NCI-H446 treated with DMSO at 0.1 percent for 48 hours (cell line): ENCODE results near the gene TNFRSF13B.

ENCODE experiments used
- DNase-seq: peaks from one replicate; lab custom pipeline; 2025; lab: John Stamatoyannopoulos, UW

TNFRSF13B gene

DNA sequence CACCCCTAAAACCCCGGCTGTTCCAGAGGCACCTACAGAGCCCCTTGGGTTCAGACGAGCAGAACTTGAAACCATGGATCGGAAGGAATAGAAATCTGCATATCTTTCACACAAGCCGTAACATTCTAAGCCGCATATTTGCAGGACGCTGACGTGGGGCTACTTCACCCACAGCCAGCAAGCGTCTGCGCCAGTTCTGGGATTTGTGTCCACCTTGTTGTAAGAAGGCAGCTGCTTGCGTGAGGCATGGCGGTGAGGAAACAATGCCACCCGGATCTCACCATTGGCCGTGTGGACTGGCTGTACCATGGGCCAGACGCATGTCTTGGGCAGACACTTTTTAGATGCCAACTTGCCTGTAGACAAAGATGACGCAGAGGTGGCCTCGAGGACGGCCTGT lies 34.5 kb downstream of the TNFRSF13B start:
- DNase-seq, result no peak

DNA sequence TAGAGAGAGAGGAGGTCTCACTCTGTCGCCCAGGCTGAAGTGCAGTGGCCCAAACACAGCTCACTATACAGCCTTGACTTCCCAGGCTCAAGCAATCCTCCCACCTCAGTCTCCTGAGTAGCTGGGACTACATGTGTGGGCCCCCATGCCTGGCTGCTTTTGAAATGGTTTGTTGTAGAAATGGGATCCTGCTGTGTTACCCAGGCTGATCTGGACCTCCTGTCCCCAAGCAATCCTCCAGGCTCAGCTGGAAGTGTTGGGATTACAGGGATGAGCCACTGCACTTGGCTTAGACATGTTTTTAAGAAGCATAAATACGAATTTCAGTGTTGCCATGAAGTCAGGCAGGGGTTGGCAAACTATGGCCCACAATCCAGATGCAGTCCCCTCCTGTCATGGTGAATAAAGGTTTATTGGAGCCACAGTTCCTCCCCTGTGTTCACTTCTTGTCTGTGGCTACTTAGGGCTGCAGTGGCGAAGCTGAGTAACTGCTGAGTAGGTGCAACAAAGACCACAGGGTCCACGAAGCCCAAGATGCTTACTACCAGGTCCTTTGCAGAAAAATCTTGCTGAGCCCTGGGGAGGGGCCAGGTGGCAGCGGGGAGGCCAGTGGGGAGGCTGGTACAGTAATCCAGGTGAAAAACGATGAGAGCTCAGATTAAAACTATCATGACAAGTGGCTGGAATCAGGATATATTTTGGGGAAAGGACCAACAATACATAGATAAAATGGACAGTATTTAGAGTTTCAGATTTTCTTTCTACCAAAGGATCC lies 35.2 kb downstream of the TNFRSF13B start:
- no peak for DNase-seq

DNA sequence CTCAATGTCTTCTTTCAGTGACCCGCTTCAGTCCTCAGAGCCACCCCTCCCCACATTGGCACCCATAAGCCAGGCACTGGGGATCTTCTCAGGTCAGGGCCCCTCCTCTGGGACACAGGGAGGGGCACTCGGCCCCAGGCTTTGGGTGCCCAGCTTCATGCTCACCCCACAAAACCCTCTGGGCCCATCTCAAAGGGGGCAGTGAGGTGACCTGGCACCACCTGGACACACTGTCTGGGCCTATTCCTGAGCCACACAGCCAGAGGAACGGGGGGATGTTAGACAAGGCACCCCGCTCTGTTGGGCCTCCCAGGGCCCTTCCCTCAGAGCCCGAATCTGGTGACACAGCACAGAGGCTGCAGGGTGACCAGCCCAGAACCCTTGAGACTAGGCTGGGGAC lies 36.1 kb downstream of the TNFRSF13B start:
- no peak for DNase-seq

DNA sequence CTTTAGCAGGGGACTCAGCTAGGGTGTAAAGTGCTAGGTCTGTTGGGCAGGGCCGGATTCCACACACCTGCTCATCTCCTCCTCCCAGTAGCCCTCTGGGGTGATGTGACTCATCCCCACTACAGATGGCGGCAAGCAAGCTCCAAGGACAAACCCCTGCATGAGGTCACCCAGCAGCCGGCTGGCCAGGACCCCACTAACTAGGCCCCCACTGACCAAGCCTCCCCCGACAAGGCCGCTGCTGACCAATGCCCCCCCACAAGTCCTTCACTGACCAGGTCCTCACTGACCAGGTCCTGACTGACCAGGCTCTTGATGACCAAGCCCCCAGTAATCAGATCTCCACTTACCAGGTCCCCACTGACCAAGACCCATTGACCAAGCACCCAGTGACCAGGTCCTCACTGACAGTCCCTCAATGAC lies 36.7 kb downstream of the TNFRSF13B start:
- DNase-seq, result no peak

DNA sequence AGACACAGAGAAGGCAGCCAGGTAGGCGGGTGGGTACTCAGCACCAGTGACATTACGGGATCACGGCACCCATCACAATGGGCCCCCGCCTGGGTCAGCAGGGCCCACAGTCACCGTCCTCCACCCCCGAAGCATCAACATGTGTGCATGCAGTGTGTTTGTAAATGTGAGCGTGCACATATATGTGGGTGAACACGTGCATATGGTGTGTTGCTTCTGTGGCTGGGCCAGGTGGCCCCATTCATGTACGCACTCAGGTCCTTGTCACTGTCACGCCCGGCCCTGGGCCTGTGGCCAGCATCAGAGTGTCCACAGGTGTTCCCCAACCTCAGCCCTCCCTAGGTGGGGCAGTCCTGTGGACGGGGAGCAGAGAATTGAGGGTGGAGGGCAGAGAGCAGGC lies 37.1 kb downstream of the TNFRSF13B start:
- no peak for DNase-seq

DNA sequence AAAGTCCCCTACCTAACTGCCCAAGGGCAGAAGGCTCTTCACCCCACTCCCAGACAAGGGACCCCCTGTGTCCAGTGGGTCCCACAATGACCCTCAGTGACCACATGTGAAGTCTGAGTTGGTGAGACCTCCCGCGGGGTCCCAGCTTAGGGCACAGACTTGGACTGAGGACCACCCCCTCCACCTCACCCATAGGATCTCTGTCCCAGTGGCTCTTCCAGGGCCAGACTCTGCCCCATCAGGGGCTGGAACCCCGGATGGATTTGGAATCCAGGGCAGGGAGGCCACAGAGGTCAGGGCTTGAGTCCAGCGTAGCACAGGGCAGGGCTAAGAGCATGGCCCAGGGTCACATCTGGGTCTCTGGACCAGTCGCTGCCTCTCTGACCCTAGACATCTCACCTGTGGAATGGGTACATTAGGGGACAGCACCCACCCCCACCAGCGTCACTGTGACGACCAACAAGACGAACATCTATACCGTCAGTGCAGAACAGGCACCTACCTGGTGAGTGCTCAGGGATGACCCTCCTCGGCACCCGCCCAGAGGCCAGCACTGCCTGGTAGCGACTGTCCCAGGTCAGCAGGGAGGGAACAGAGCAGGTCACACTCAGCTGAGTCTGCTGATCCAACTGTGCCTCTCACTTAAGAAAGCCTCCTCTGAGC lies 37.7 kb downstream of the TNFRSF13B start:
- DNase-seq, result no peak

DNA sequence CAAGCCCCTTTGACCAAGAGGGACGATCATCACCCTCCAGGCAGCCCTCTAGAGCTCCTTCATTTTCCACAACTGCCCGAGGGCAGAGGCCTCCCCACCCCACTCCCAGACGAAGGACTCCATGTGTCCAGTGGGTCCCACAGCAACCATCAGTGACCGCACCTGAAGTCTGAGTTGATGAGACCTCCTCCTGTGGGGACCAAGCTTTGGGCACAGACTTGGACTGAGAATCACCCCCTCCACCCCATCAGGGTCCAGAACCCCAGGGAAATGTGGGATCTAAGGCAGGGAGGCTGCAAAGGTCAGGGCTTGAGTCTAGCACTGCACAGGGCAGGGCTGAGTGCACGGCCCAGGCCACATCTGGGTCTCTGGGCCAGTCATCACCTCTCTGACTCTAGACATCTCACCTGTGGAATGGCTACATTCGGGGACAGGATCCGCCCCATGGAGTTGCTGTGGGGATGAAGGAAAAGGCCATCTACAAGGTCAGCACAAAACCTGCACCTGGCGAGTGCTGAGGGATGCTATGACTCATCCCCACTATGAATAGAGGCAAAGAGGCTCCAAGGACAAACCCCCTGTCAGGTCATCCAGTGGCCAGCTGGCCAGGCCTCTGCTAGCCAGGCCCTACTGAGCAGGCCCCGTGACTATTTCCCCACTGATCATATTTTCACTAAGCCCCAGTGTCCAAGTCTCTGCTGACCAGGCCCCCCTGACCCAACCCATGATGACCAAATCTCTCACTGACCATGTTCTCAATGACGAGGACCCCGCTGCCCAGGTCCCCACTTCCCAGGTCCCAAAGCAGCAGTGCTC lies 38.4 kb downstream of the TNFRSF13B start:
- no peak for DNase-seq

DNA sequence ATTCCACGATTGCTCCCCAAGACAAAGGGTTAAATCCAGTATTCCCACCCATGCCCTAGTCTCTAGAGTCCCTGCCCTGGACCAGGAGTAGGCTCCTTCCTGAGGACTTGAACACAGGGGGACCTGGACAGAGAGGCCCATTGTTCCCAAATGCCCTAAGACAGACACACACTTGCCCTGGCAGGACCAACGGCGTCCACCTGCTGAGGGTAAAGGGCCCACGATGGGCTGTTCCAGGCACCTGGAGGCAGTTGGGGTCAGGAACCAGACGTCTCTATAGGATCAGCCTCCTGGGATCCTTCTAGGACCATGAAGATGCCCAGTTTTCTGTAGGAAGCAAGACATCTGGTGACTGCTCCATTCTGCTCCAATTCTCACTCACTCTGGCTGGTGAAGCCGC lies 39.3 kb downstream of the TNFRSF13B start:
- DNase-seq, result no peak

DNA sequence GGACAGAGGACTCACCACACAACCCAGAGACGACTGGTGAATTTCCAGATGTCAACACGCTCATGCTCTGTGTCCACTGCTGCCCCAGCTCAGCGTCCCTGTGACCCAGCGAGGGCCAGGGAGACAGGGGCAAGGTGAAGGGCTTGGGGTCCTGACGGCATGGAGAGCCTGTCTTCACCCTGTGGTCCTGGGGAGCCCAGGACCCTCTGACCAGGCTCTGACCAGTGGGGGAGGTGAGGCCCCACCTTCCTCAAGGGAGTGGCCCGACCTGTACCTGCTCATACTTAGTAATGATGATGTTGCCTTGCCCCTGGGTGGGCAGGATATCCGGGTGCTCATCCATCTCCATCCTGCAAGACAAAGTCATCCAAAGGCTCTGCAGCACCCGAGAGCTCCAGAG lies 39.8 kb downstream of the TNFRSF13B start:
- DNase-seq, result no peak

DNA sequence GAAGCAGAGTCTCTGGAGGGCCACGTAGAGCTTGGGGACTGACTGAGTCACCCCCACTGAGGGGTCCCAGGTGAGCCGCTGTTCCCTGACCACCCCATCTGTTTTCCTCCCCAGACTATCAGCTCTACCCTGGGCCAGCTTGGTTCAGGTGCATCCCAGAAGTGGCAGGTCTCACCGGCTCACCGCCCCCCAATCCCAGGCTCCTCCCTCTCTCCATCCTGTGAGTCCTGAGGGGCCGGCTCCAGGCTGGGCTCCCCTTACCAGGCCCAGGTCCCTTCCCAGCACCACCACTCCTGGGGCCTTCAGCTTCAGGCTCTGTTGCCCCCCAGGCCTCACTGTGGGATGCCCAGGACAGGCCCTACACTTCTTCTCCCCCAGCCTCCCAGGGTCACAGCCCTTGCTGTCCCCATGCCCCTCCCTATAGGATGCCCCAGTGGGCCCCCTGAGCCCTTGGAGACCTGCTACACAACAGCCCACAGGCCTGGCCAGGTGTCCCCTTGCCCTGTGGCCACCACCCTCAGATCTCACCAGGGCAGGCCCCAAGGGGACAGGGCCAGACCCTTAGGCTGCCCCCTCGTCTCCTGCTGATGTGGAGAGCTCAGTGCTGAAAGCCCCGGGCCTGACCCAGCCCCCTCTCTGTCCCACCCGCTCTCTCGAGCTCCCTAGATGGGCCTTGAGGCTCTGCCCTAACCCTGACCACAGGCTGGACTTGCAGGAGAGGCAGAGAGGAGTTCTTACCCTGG lies 40.4 kb downstream of the TNFRSF13B start:
- no peak for DNase-seq

DNA sequence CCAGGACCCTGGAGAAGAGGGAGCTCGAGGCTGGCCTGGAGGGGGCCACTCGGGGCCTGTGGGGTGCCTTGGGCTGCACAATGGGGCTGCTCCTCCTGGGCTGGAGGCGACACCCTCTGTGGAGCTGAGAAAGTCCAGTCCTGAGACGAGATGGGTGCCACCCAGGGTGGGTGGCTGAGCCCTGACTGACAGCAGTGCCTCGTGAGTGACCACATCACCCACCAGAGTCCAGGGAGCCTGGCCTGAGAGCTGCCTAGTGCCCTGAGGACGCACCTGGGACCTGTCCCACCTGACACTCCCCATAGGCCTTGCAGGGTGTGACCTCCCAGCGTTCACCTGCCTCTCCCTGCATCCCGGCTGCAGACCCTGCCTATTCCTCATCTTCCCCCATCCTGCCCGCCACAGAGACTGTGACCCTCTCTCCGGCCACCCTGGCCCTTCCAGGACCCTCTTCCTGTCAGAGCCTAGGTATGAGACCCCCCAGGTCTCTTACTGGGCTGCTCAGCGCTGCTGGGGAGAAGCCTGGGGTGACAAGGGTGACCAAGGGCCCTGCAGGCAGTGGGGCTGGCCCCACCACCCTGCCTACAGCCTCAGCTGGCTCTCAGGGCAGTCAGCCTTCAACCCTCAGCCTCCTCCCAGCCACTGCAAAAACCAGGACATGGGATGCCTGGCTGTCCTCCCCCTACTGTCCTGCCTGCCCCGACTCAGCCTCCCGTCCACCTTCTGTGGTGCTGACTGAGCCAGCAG lies 41.2 kb downstream of the TNFRSF13B start:
- DNase-seq, result no peak

DNA sequence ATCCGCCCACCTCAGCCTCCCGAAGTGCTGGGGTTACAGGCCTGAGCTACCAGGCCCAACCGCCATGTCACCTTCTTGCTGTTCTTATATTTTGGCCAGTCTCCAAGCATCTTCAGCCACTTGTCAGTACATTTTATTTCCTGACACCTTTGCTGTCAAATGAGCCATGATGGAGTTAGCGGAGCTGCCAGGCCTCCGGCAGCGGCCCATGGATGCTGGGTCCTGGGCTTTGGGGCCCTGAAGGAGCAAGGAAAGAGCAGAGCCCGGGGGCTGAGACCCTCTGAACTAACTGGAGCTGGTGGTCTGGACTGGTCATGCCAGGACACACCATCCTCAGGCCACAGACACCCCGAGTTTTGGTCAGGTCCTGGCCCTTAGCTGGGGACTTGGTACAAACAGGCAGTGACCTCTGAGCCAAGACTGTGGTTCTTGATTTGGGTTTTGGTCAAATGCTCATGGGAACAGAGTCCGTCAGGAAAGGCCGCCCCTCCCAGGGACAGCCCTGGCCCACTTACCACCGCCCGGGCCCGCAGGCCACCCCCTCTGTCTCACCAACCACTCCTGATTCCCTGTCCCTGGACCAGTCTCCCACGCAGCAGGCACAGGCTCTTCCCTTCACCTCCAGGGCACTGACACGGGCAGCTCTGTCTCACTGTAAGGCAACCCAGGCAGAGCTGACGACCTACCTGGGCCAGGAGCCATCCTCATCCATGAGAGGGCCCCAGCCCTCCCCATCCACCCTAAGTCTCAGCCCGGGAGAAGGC lies 42.0 kb downstream of the TNFRSF13B start:
- no peak for DNase-seq

DNA sequence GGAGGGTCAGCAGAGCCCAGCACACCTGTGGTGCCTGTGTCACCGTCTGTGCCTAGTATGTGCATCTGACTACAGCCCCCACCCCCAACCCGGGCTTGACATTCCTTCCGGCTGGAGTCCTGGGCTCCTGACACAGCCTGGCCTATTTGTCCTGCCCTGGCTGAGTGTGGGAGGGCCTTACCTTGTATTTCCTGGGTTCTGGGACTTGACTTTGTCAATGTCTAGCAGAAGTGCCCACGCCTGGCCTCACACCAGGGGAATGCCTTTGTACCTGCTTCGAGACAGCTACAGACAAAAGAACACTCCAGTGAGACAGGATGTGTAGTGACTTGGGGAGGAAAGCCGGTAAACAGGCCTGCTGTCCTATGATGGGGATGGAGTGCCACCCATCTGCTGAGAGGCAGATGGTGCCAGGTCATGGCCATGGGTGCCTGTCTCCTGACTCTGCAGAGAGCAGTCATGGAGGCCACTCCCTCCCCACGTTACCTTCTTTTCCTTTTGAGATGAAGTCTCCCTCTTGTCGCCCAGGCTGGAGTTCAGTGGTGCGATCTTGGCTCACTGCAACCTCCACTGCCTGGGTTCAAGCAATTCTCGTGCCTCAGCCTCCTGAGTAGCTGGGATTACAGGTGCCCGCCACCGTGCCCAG lies 42.8 kb downstream of the TNFRSF13B start:
- no peak for DNase-seq

DNA sequence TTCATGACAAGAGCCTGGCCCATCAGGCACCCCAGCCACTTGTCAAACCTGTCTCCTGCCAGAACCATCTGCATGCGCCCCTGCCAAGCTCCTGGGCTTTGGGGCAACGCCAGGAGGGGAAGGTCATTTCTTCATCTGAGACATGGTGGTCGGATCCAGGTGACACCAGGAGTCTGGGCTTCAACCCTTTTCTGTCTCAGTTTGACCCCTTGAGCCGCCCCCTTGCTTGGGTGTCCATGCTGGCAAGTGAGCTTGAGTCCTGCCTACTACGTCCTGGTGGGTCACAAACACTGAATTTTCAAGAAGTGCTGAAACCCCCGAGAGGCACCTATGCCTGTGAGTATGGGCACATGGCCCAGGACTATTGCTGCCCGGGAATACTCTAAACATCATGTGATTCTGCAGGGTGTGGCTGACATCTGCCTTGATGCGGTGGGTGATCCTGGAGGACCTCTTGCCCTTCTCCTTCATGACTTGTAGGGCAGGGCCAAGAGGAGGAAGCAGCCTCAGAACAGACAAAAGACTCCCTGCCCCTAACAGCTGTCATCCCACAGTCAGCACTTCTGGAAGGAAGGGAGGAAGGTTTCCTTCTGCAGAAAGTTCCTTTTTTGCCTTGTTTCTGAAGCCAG lies 43.4 kb downstream of the TNFRSF13B start:
- DNase-seq, result no peak

DNA sequence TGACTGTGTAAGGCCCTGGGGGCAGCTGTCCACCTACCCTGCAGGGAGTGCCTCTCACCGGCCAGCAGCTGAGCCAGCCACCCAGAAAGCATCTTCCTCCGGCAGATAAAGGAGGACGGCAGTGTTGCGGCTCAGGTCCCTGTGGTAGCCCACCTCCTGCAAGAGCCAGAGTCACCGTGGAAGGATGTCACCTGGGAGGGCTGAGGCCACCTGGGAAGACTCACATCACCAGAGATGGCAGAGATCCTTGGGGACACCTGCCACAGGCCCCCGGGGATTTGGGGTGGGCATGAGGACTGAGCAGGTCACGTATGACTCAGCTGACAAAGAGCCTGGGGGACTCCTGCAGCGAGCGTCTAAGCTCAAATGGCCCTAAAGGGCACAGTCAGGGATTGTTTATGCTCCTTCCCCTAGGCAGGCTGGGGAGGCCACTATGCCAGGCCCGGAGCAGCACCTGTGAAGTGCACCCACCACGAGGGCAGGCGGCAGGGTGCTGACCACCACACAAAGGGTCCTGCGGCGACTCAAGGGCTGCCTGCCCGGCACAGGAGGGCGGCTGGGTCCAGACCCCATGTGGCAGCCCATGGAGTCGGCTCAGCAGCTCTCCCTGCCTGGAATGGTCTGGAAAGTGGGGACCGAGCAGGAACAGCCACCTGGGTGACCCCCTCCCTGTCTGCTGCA lies 44.1 kb downstream of the TNFRSF13B start:
- no peak for DNase-seq

DNA sequence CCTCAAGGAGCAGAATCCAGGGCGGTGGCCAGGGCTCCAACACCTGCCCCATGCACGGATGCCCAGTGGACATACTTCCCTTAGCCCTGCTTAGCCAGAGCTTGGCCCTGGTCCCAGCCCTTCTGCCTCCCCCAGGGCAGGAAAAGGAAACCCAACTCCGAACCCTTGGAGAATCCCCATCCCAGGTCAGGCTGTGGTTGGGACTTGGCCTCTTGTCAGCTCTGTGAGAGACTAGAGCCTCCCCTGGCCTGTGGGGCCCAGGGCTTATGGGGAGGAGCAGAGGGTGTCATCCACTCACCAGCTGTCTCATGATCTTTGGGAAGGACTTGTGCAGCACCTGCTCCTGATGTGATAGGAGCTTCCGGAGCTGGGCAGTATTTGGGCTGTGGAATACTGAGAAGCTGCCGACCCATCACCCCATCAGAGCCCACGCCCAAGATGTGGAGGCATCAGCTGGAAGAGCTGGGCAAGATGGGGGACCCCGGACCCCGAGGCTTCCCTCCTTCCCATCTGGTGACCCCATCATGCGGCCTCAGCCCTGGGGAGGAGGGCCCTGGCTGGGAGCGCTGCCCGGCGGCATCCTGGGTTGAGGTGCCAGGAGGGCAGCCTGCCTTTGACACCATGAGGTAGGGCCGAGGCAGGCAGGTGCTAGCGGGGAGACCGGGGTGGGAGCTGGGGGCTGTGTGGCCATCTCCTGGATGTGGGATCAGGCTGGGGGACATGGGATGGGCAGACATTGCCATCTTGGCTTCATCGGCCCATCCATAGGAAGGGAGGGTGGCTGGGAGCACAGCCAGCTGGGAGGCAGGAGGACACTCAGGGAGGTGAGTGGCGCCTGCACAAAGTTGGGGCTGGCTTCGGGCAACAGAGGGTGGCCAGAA lies 45.1 kb downstream of the TNFRSF13B start:
- no peak for DNase-seq

DNA sequence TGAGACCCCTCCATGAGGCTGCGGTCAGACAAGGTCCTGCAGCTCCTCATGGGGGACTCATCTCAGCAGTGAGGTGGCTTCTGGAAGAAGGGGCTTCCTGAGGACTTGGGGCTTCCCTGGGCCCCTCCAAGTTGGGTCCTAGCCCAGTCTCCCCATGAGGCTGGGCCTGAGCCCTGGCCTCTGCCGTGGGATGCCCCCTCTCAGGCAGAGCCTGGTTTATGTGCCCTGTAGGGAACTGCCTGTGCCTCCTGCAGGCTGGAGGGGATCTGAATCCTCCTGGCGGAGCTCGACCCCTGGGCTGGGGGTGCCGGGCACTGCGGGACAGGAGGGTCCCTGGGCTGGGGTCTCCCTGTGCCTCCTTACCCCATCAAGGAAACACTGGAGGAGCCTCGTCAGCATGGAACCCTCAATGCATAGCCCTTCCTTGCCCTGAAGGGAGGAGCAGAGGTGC lies 45.8 kb downstream of the TNFRSF13B start:
- no peak for DNase-seq

DNA sequence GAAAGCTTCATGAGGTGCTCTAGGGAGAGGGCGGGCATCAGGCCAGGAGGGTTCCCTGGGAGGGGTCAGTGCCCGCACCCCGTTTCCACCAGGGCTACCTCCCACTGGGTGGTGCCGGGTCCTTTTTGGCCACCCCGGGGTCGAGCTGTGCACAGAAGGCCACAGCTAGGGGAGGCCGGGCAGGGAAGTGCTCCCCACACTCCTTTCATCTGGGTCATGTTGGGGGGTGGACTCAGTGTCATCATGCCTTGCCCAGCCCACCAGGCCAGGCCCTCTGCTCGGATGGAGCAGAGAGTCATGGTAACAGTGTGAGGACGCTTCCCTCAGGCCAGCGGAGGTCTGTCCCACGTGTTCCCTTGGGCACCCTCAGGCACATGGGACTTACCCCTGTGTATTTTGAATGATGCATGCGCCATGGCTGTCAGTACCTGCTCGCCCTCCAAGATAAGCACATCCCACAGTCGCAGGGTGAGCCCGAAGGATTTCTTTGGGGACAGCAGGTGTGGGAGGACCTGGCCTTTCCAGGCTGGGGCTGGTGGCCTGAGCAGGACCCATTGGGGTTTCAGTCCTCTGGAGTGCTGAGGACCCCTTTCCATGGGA lies 46.4 kb downstream of the TNFRSF13B start:
- no peak for DNase-seq
